Right renal pelvis (tissue), 4 donors: ENCODE data around the gene KLHDC3. TPM values are rescaled to one million over a fixed set of nuclear protein-coding genes. Genes with fewer than 3 reads are reported as not detected.
"Not testable (repeated sequence)": the region's sequence is repeated elsewhere in the genome, so short reads cannot be mapped to it uniquely, and the experiment has no call there.

ENCODE experiments used
- DNase-seq, 4 donors: peaks; one replicate each; pipeline ENCODE4 v3.0.0-alpha.2; 2013; ENCODE audit warnings: low read depth in 4 of 4, low spot score in 3 of 4, missing footprints in 1 of 4
- polyA plus RNA-seq, 4 donors: library from polyadenylated mRNA; unstranded; fragments of 120-200 nt; gene quantifications; one replicate each; pipeline ENCODE4 v1.2.1, GENCODE V29; 2013; ENCODE audit not compliant: insufficient read length in 4 of 4

KLHDC3 gene
- polyA plus RNA-seq, 4 donors: 98.2 to 109 (median 99.7) TPM

DNA sequence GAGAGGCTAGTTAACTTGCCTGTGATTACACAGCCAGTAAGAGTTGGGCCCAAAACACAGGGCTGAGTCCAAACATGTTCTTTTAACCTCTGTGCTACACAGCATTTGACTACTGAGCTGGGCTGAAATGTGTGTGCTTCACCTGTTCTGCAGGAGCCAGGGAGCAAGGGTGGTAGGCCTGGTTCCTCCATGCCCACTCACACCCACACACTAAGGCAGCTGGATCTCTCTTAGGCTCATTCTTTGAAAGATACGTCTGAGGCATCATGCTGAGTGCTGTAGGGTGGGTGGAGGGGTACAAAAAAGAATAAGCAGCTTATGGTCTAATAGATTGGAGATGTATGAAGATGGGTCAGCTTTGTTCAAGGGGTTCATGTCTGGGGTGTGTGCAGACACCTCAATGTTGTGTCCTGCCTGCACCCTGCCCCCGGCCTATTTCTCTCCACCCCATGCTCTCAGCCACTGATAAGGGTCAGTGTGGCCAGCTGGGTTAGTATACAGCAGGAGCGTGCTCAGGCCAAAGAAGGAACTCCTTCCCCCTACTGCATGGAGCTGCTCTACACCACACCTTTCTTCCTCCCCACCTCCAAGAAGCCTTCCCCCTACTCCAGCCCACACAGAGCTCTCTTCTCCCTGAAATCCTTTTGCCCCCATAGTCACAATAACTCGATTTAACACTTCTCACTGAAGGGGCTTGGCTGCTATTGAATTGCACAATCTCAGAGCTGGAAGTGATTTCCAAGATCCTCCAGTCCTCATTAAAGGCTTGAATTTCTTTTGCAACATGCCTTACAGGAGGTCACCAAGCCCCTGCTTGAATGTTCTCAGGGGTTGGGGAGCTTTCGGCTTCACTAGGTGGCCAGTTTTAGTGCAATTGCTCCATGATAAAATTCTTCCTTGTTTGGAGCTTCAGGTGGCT, 26.3 kb upstream of the KLHDC3 start:
- no peak for DNase-seq

DNA sequence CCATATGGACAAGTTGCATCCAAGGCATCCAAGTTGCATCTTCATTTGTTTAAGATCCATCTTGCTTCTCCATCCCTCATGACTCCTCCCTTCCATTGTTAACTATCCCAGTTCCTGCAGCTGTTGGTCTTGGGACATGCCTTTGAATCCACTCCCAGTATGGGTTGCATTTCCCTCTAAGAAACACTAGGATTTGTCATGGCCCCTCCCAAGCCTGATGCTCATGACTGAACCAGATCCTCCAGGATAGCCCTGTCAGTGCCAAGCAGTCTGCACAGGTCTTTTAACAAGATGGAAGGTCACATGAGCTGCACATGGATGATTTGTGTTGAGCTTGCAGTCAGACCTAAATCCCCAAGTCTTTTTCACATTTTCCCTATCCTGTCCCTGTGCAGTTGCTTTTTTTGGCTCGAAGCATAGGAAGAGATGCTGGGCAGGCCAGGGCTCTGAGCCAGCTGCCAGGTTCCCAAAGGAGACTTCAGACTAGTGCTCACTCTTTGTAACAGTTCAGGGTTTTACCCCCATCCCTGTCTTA, 25.5 kb upstream of the KLHDC3 start:
- no peak for DNase-seq

GRCh38 chr6:42989923-42990322, 24.1 kb upstream of the KLHDC3 start:
- no peak for DNase-seq

- DNase-seq: no peak
These were observed 20.6 kb upstream of the KLHDC3 start for GRCh38 chr6:42993445-42993844.

- DNase-seq: no peak
These were observed 17.5 kb upstream of the KLHDC3 start for GRCh38 chr6:42996513-42996912.

DNA sequence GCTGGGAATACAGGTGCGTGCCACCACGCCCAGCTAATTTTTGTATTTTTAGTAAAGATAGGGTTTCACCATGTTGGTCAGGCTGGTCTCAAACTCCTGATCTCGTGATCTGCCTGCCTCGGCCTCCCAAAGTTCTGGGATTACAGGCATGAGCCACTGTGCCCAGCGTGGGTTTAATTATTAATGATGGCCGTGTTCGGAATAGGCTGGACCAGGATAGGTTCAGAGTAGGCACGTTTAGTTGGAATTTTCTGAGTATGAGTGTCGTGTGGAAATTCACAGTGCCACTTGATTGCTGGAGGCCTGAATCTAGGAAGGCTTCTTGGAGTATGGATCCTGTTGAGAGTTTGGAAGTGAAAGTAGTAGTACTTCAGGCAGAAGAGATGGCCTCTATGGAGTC, 15.8 kb upstream of the KLHDC3 start:
- not testable (repeated sequence) for DNase-seq

DNA sequence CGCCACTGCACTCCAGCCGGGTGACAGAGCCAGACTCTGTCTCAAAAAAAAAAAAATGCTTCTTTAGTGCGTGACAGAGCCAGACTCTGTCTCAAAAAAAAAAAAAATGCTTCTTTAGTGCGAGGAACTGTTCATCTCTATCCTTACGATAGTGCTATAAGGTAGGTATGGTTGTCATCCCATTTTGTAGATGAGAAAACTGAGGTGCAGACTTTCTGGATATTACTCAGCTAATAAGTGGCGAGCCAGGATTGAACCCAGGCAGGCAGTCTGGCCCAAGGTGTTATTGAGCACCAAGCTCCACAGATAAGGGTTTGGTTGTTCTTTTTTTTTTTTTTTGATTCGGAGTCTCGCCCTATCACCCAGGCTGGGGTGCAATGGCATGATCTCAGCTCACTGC, 12.2 kb upstream of the KLHDC3 start:
- DNase-seq: no peak

DNA sequence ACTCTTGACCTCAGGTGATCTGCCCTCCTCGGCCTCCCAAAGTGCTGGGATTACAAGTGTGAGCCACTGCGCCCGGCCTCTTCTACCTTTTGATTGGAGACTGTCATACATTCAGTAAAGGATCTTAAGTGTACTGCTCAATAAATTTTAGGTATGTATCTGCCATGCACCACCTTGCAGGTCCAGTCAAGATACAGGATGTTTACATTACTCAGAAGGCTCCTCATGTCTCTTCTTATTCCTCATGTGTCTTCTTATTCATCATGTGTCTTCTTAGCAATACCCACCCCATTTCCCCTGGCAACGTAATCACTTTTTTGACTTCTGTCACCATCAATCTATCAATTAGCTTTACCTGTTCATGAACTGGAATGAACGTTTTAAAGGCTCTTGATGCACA, 8.2 kb upstream of the KLHDC3 start:
- no peak for DNase-seq

- DNase-seq: no peak
These were observed 7.8 kb upstream of the KLHDC3 start for GRCh38 chr6:43006251-43006650.

GRCh38 chr6:43007126-43007525, 6.9 kb upstream of the KLHDC3 start:
- no peak for DNase-seq

DNA sequence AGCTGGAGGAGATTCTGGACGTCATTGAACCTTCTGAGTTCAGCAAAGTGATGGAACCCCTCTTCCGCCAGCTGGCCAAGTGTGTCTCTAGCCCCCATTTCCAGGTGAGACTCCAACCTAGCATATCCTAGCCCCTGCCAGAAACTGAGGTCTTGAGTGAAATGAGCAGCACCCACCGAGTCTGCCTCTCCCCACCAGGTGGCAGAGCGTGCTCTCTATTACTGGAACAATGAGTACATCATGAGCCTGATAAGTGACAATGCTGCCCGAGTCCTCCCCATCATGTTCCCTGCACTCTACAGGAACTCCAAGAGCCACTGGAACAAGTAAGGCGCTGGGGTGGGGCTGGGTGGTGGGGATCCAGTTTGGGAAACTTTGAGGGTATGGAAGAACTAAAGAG, 4.9 kb upstream of the KLHDC3 start:
- DNase-seq: no peak

DNA sequence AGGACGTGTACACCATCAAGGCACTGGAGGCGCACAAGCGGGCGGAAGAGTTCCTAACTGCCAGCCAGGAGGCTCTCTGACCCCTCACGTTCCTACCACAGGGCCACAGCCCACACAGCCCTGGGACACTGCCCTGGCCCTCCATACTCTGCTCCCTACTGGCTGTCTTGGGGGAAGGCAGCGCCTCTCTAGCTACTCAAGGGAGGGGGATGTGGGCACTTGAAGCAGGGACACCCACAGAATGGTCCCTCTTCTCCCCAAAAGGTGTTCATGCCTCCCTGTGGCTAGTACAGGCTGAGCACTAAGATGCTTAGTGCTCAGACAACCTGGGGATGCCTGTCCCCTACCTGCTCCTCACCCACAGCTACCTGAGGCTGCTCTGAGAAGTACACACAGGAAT, 2.8 kb upstream of the KLHDC3 start:
- DNase-seq: no peak

DNA sequence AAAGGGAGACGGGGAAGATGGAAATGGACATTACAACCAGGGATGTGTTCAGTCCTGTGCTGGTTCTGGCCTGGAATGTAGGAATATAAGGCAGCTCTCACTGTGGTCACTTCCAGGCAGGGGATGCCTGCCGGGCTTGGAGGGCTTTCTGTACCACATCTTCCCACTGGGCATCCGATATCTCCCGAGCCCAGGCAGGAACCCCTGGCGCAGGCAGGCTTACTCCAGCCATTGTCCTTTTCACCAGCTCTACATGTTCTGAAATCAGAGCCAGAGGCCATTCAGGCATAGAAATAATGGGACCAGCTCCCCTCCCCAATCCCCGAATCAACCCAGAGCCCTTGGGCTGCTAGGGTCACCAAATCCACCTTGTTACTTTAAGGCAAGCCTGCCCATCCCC, 1.7 kb upstream of the KLHDC3 start:
- no peak for DNase-seq

- DNase-seq: no peak
These were observed 779 bp upstream of the KLHDC3 start for GRCh38 chr6:43013097-43013842.

GRCh38 chr6:43014434-43014909, 423 bp downstream of the KLHDC3 start:
- DNase-seq: no peak

GRCh38 chr6:43016176-43016942, 2.3 kb downstream of the KLHDC3 start:
- no peak for DNase-seq

- no peak for DNase-seq
These were observed 2.9 kb downstream of the KLHDC3 start for GRCh38 chr6:43016943-43017334.

DNA sequence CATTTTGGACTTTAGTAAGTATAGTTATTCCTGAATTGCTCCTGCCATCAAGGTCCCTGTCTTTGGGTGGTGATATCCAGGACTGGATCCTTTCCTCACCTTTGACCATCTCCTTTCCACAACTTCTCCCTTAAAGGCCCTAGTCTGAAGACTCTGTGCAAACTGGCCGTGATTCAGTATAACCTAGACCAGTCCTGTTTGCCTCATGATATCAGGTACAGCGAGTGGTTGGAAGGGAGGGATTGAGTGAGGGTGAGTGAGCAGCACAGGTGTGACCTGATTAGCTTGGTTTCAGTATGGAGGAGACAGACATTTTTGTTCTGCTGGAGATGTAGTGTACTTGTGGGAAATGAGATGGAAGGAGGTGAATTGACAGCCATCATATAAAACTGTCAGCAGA, 5.1 kb downstream of the KLHDC3 start:
- DNase-seq: no peak

- DNase-seq: no peak
These were observed 6.1 kb downstream of the KLHDC3 start for GRCh38 chr6:43020052-43020705.

DNA sequence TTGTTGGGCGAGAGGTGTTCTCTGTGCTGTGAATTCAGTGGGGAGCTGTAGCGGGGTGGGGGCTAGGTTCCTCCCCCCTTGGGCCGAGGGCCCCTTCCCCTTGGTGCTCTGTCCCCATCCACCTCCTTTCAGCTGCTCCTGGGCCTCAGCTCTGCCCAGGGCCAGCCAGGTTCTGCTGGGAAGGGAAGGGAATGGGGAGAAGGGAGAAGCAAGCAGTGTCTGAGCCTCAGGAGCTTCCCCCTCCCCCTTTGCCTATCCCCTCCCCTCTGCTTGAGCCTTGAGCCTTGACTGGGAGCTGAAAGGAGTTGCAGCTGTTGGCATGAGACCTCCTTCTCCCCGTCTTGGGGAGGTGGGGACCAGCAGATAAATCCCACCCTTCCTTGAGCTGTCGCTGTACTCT, 6.8 kb downstream of the KLHDC3 start:
- DNase-seq: no peak
